GM21528 (cell line): ENCODE results near the gene MACC1.
"Not testable (repeated sequence)": the region's sequence is repeated elsewhere in the genome, so short reads cannot be mapped to it uniquely, and the experiment has no call there.

Source experiments
- ATAC-seq: cut with Tn5 transposase; IDR thresholded peaks from one replicate; pipeline ENCODE4 v1.9.1; 2021; ENCODE audit warnings: mild to moderate bottlenecking, moderate library complexity; ENCODE audit not compliant: unreplicated experiment, low FRiP score

Gene MACC1

GRCh38 chr7:20140291-20141001 lies 76.7 kb downstream of the MACC1 start:
- no peak for ATAC-seq

- no peak for ATAC-seq
Observed at GRCh38 chr7:20136647-20137046, 80.5 kb downstream of the MACC1 start.

DNA sequence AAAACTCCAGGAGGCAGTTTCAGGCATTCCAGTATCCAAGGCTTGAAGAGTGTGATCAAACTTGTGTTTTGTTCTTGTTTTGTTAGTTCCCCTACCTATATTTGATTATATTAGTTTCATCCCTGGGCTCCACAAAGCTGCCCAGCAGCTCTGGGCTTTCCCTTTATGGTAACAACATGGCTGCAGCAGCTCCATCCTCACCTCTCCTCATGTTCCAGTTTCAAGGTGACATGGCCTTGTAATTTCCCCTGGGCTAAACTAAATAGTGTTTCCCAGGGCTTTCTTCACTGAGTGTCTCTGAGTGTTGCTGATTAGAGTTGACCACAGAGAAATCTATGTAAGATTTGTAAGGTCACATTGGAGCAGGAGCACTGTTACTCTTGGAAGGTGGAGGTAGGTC lies 83.4 kb downstream of the MACC1 start:
- no peak for ATAC-seq

DNA sequence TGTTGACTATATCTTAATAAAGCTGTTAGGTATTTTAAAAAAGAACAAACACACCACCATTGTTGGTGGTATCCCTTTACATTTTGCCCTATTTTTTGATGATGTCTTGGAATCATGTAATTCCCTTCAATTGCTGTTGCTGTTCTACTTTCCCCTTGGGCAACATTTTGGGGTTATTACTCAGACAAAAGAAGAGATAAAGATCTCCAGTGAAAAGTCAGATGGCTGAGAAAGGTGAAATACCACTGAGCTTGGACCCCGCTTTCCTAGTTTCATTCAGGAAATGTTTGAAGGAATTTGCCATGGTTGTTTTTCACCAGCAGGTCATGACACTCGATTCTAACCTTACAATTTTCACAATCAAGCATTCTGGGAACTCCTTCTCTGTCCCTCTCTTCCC lies 84.6 kb downstream of the MACC1 start:
- no peak for ATAC-seq

DNA sequence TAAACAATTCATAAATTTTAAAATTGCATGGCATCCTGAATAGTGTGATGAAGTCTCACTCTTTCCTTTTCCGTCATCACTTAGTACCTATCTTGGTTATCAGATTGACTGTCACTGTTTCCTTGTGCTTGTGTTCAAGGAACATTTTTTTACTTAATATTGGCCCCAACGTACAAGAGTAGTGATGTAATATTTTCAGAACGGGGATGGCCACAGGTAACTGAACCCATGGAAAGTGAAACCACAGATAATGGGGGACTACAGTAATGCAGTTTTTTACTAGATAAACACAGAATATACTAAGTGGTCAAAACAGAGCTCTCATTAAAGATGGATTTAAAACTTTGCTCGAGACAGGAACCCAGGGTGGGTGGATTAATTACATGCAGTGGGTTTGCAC lies 85.4 kb downstream of the MACC1 start:
- no peak for ATAC-seq

- no peak for ATAC-seq
Observed at GRCh38 chr7:20129920-20130319, 87.3 kb downstream of the MACC1 start.

- ATAC-seq = no peak
Observed at GRCh38 chr7:20128001-20128400, 89.2 kb downstream of the MACC1 start.

DNA sequence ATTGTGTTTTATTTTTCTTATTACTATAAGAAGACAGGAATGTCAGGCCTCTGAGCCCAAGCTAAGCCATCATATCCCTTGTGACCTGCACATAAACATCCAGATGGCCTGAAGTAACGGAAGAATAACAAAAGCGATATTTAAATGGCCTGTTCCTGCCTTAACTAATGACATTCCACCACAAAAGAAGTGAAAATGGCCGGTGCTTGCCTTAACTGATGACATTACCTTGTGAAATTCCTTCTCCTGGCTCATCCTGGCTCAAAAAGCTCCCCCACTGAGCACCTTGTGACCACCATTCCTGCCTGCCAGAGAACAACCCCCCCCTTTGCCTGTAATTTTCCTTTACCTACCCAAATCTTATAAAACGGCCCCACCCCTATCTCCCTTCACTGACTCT lies 91.1 kb downstream of the MACC1 start:
- not testable (repeated sequence) for ATAC-seq

DNA sequence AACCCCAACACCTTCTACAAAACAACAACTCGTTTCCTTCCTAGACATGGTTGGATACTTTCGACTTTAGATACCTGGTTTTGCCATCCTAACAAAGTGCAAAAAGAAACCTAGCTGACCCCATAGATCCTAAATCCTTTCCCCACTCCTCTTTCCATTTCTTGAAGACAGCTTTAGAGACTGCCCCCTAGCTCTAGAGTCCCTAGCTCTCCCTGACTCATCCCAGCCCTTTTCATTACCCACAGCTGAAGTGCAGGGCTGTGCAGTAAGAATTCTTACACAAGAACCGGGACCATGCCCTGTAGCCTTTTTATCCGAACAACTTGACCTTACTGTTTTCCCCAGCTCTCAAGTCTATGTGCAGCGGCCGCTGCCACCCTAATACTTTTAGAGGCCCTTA lies 93.1 kb downstream of the MACC1 start:
- not testable (repeated sequence) for ATAC-seq

GRCh38 chr7:20122653-20123316 lies 94.4 kb downstream of the MACC1 start:
- not testable (repeated sequence) for ATAC-seq

DNA sequence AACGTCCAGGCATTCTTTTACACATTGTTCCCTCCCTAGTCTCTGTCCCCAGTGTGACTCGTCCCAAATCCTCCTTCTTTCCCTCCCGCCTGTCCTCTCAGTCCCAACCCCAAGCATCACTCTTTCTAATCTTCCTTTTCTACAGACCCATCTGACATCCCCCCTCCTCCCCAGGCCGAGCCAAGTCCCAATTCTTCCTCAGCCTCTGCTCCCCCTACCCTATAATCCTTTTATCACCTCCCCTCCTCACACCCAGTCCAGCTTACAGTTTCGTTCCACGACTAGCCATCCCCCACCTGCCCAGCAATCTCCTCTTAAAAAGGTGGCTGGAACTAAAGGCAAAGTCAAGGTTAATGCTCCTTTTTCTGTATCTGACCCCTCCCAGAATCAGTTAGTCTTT lies 95.1 kb downstream of the MACC1 start:
- ATAC-seq = no peak

- no peak for ATAC-seq
Observed at GRCh38 chr7:20121404-20121803, 95.8 kb downstream of the MACC1 start.

GRCh38 chr7:20120611-20121168 lies 96.5 kb downstream of the MACC1 start:
- not testable (repeated sequence) for ATAC-seq

- ATAC-seq = no peak
Observed at GRCh38 chr7:20116869-20117268, 100.3 kb downstream of the MACC1 start.

GRCh38 chr7:20114468-20114867 lies 102.7 kb downstream of the MACC1 start:
- peak; percentile 88 for ATAC-seq

DNA sequence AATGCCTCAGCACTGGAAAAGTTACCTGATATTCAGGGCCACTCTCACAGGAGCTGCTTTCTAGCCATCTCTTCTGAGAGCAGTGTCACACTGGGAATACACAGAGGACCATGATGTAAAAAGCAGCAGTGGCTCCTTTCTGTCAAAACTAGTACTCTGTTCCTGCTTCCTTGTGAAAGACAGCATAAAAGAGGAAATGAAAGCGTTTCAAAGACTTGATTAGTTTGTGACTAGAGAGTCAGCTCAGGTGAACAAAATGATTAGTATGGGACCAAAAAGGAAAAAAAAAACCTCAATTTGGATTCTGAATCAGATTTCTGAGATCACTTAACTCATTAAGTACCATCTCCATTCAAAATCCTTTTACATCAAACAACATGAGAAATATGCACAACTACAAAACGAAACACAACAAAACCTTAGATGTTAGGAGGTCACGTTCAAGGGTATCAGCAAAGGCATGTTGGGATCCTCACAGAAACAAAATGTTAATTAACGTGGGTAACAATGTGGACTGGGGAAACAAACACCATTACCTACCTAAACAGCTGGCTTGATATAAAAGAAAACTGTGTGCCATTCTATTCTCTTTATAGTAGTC lies 103.7 kb downstream of the MACC1 start:
- peak; percentile 86 for ATAC-seq

DNA sequence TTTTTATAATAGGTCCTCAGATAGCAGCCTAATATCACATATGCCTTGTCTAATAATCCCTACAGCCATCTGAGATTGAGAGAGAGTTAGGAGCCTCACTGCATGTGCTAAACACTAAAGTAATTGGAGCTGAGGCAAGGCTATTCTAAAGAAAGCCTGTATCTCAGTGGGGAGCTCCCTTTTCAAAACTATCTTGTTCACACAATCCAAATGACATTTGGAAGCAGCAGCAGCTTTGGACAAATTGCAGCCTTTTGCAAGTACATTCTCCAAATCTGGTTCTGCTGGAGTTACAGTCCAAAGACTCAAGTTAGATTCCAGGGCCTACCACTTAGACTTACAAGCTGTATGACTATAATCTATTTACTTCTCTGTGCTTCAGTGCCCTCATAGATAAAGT lies 104.5 kb downstream of the MACC1 start:
- ATAC-seq = no peak

DNA sequence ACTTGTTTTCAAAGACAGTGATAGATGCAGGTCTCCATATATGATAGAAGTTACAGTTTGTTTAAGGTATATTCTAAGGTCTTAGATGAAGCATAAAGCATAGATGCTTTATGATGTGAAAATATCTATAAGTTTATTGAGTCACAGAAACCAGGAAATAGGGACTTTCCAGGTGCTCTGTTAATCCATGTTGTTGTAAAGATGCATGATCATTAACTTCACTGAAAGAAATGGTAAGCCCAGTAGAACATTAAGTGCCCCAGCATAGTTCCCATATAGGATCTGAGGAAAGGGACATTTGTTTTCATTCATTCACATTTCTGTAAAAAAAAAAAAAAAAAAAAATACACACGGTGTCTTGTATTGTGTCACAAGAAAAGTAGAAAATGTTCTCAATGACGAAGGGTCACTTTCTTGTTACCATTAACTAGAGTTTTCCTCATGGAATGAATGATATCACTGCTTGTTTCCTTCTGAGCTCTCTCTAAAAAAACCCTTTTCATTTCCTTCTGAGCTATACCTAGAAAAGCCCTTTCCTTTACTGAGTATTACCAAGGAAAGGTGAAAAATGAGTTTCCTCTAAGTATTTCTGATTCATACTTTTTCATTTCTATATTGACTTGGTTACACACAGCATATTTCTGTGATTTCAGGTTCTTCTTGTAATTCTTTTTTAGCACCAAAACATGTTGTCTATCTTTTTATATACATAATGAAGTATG lies 105.2 kb downstream of the MACC1 start:
- no peak for ATAC-seq

- ATAC-seq = no peak
Observed at GRCh38 chr7:20107582-20107981, 109.6 kb downstream of the MACC1 start.

GRCh38 chr7:20104696-20105095 lies 112.5 kb downstream of the MACC1 start:
- no peak for ATAC-seq

DNA sequence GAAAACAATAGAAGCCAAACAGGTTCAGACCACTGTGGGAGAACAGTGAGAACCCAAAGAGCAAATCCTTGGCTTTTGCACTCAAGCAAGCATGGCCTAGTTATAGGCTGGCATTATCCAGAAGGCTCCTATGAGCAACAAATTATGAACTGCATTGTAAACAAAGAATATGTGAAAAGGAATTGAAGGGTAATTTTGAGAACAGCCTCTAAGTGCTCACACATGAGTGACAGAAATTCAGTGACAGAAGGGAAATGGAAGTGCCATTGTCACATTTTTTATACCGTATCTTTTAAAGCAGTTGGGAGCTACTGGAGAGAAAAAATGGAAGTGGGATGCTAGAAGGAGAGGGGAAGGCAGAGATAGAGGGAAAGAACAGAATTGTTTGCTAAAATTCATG lies 114.2 kb downstream of the MACC1 start:
- no peak for ATAC-seq
